ENCODE results near the gene SCLY. TPM values are rescaled to one million over a fixed set of nuclear protein-coding genes. Genes with fewer than 3 reads are reported as not detected.

SCLY gene
- total and polyA plus RNA-seq, 2 of the 13 experiments (the other 11 are each of a cell fraction or from before 2014, with no cell fraction given), result 27.9 to 38.6 TPM

DNA sequence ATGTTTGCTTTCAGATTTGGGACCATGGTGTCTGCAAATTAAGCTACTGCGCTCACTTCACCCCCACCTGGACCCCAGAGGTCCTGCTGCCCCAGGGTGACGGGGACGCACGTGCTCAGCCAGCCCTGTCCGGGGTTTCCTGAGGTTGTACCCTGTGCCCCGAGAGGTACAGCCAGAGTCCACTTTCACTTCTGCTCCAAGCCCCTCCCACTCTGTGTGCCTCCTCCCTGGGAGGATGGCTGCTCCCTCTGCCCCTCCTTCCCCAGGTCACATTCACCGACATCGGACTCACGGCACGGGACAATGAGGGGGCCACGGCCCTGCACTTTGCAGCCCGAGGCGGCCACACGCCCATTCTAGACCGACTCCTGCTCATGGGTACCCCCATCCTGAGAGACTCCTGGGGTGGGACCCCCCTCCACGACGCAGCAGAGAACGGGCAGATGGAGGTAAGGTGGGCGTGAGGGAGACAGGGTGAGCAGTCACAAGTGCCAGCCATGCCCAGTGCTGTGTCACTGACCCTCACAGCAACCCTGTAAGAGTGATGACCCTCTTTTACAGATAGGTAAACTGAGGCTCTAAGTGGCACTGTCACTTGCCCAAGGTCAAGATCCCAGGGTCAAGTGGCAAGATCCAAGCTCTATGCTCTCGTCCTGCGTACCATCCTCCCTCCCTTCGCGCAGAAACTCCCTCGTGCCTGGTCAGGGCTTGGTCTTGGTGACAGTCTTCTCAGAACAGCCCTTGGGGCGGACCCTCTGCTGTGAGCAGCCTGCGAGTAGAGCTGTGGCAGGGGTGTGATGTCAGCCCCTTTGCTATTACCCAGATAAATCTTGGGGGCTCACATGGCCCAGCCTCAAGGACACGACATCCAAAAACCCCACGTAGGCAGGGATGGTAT lies 47.0 kb downstream of the SCLY start (continued):
- TF ChIP-seq ARNTL (CRISPR knock-in tag; IDR thresholded peaks at IDR 0.05) (peak; percentile 79), SYNCRIP (IDR thresholded peaks at IDR 0.05; ENCODE audit: insufficient read depth, low read depth, low read length) (no peak), POLR2AphosphoS5 (IDR thresholded peaks at IDR 0.05; ENCODE audit: low read depth, low read length) (peak; percentile 44; the same call in 1 of the 2 replicates), ZNF232 (CRISPR knock-in tag; IDR thresholded peaks at IDR 0.05; ENCODE audit: borderline replicate concordance) (peak; percentile 76; the same call in 1 of the 2 replicates), ZNF251 (CRISPR knock-in tag; IDR thresholded peaks at IDR 0.05) (peak; percentile 69; the same call in 1 of the 2 replicates), ARHGAP35 (CRISPR knock-in tag; IDR thresholded peaks at IDR 0.05; ENCODE audit: borderline replicate concordance) (0 out of 2 replicates have a peak, but pooled peaks have one; percentile 28), ELF4 (CRISPR knock-in tag; IDR thresholded peaks at IDR 0.05; ENCODE audit: borderline replicate concordance) (no peak), HMG20B (CRISPR knock-in tag; conservative IDR thresholded peaks at IDR 0.05) (no peak)
- TF ChIP-seq, protein P1, sequence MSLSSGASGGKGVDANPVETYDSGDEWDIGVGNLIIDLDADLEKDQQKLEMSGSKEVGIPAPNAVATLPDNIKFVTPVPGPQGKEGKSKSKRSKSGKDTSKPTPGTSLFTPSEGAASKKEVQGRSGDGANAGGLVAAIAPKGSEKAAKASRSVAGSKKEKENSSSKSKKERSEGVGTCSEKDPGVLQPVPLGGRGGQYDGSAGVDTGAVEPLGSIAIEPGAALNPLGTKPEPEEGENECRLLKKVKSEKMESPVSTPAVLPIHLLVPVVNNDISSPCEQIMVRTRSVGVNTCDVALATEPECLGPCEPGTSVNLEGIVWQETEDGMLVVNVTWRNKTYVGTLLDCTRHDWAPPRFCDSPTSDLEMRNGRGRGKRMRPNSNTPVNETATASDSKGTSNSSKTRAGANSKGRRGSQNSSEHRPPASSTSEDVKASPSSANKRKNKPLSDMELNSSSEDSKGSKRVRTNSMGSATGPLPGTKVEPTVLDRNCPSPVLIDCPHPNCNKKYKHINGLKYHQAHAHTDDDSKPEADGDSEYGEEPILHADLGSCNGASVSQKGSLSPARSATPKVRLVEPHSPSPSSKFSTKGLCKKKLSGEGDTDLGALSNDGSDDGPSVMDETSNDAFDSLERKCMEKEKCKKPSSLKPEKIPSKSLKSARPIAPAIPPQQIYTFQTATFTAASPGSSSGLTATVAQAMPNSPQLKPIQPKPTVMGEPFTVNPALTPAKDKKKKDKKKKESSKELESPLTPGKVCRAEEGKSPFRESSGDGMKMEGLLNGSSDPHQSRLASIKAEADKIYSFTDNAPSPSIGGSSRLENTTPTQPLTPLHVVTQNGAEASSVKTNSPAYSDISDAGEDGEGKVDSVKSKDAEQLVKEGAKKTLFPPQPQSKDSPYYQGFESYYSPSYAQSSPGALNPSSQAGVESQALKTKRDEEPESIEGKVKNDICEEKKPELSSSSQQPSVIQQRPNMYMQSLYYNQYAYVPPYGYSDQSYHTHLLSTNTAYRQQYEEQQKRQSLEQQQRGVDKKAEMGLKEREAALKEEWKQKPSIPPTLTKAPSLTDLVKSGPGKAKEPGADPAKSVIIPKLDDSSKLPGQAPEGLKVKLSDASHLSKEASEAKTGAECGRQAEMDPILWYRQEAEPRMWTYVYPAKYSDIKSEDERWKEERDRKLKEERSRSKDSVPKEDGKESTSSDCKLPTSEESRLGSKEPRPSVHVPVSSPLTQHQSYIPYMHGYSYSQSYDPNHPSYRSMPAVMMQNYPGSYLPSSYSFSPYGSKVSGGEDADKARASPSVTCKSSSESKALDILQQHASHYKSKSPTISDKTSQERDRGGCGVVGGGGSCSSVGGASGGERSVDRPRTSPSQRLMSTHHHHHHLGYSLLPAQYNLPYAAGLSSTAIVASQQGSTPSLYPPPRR (CRISPR knock-in tag; IDR thresholded peaks at IDR 0.05; ENCODE audit: borderline replicate concordance), result no peak
- TF ChIP-seq, protein P2, sequence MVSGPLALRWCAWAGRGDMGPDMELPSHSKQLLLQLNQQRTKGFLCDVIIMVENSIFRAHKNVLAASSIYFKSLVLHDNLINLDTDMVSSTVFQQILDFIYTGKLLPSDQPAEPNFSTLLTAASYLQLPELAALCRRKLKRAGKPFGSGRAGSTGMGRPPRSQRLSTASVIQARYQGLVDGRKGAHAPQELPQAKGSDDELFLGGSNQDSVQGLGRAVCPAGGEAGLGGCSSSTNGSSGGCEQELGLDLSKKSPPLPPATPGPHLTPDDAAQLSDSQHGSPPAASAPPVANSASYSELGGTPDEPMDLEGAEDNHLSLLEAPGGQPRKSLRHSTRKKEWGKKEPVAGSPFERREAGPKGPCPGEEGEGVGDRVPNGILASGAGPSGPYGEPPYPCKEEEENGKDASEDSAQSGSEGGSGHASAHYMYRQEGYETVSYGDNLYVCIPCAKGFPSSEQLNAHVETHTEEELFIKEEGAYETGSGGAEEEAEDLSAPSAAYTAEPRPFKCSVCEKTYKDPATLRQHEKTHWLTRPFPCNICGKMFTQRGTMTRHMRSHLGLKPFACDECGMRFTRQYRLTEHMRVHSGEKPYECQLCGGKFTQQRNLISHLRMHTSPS (CRISPR knock-in tag; IDR thresholded peaks at IDR 0.05; ENCODE audit: low read depth), result no peak
- TF ChIP-seq, protein P3, sequence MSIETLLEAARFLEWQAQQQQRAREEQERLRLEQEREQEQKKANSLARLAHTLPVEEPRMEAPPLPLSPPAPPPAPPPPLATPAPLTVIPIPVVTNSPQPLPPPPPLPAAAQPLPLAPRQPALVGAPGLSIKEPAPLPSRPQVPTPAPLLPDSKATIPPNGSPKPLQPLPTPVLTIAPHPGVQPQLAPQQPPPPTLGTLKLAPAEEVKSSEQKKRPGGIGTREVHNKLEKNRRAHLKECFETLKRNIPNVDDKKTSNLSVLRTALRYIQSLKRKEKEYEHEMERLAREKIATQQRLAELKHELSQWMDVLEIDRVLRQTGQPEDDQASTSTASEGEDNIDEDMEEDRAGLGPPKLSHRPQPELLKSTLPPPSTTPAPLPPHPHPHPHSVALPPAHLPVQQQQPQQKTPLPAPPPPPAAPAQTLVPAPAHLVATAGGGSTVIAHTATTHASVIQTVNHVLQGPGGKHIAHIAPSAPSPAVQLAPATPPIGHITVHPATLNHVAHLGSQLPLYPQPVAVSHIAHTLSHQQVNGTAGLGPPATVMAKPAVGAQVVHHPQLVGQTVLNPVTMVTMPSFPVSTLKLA (IDR thresholded peaks at IDR 0.05), result peak; percentile 79
- TF ChIP-seq, protein P4, sequence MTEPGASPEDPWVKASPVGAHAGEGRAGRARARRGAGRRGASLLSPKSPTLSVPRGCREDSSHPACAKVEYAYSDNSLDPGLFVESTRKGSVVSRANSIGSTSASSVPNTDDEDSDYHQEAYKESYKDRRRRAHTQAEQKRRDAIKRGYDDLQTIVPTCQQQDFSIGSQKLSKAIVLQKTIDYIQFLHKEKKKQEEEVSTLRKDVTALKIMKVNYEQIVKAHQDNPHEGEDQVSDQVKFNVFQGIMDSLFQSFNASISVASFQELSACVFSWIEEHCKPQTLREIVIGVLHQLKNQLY (CRISPR knock-in tag; IDR thresholded peaks at IDR 0.05), result 0 out of 2 replicates have a peak, but pooled peaks have one; percentile 26
- TF ChIP-seq, protein P5, sequence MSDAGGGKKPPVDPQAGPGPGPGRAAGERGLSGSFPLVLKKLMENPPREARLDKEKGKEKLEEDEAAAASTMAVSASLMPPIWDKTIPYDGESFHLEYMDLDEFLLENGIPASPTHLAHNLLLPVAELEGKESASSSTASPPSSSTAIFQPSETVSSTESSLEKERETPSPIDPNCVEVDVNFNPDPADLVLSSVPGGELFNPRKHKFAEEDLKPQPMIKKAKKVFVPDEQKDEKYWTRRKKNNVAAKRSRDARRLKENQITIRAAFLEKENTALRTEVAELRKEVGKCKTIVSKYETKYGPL (CRISPR knock-in tag; IDR thresholded peaks at IDR 0.05), result no peak
- TF ChIP-seq, protein P6, sequence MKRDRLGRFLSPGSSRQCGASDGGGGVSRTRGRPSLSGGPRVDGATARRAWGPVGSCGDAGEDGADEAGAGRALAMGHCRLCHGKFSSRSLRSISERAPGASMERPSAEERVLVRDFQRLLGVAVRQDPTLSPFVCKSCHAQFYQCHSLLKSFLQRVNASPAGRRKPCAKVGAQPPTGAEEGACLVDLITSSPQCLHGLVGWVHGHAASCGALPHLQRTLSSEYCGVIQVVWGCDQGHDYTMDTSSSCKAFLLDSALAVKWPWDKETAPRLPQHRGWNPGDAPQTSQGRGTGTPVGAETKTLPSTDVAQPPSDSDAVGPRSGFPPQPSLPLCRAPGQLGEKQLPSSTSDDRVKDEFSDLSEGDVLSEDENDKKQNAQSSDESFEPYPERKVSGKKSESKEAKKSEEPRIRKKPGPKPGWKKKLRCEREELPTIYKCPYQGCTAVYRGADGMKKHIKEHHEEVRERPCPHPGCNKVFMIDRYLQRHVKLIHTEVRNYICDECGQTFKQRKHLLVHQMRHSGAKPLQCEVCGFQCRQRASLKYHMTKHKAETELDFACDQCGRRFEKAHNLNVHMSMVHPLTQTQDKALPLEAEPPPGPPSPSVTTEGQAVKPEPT (CRISPR knock-in tag; IDR thresholded peaks at IDR 0.05; ENCODE audit: low read depth), result no peak
